Transverse colon (tissue), 4 donors: Measurements from ENCODE around the gene PMEL. TPM values are rescaled to one million over a fixed set of nuclear protein-coding genes. Genes with fewer than 3 reads are reported as not detected.

Experiments
- DNase-seq: peaks from one replicate; pipeline ENCODE4 v3.0.0-alpha.2; 2019
- H3K27ac ChIP-seq, 4 donors: fragments of 200-600 bp; sonication (generic); 2 replicates each; pipeline ENCODE4 v1.5.1; 2016 to 2018; ENCODE audit warnings: inconsistent platforms in 4 of 4
- H3K27me3 ChIP-seq: fragments of 200-600 bp; sonication (generic); 2 replicates; pipeline ENCODE4 v1.5.1; 2017; ENCODE audit warnings: inconsistent platforms
- H3K36me3 ChIP-seq, 4 donors: fragments of 200-600 bp; sonication (generic); 2 replicates each; pipeline ENCODE4 v1.5.1; 2017 to 2019; ENCODE audit warnings: inconsistent platforms in 4 of 4
- H3K4me1 ChIP-seq, 4 donors: fragments of 200-600 bp; sonication (generic); 2 replicates each; pipeline ENCODE4 v1.5.1; 2017 to 2020; ENCODE audit warnings: inconsistent platforms in 4 of 4
- H3K4me3 ChIP-seq, 4 donors: fragments of 200-600 bp; sonication (generic); 1 replicate in 1 of 4; 2 replicates in 3 of 4; pipeline versions ENCODE4 v1.5.1 to v1.6.1; 2017 to 2019; ENCODE audit warnings: inconsistent platforms in 4 of 4
- H3K9me3 ChIP-seq, 2 donors: fragments of 200-600 bp; sonication (generic); 2 replicates each; pipeline ENCODE4 v1.5.1; 2017 to 2019; ENCODE audit warnings: inconsistent platforms in 2 of 2
- EP300 ChIP-seq: sonication (generic); formaldehyde crosslinking; IDR thresholded peaks from one replicate; pipeline ENCODE4 v1.6.1; 2017; ENCODE audit warnings: antibody characterized with exemption, low read depth
- POLR2A ChIP-seq: fragments of 450-650 bp; IDR thresholded peaks from one replicate; pipeline ENCODE4 v1.6.1; 2016; ENCODE audit warnings: antibody characterized with exemption, mild to moderate bottlenecking, moderate library complexity
- POLR2AphosphoS5 ChIP-seq, 3 donors: sonication (generic); formaldehyde crosslinking; IDR thresholded peaks; one replicate each; pipeline ENCODE4 v1.6.1; 2016; ENCODE audit warnings: antibody characterized with exemption in 3 of 3
- WGBS, 2 donors: methylation state at CpG; one replicate each; pipeline ENCODE4 v1.1.5; 2018; ENCODE audit warnings: low coverage in 1 of 2; 5-methylcytosine and 5-hydroxymethylcytosine counted together
- in situ Hi-C, 4 donors: fragments of 200-750 bp; cut with MboI; loops; one replicate each; pipeline versions ENCODE4 v1.15.0 to v1.15.1; 2017; ENCODE audit warnings: low sequenced_read_pairs in 3 of 4, low pct_ligation_motif_present in 1 of 4, low pct_unique_long_range_greater_than_20kb in 1 of 4
- intact Hi-C: fragments of 100-400 bp; cut with DNase I; formaldehyde crosslinking; loops from one replicate; pipeline ENCODE4 v1.15.1; 2023; ENCODE audit warnings: low total_unique reads
- total RNA-seq, 4 donors: library from RNA; depleted of rRNA; stranded (reverse); fragments of >200 nt; gene quantifications; one replicate each; pipeline ENCODE4 v1.1.0, GENCODE V29; 2016
- TF ChIP-seq, protein P1 (sequence below), 5 experiments: fragments of 200-600 bp in 3 of 5; fragments of 450-650 bp in 2 of 5; sonication (generic) in 3 of 5; IDR thresholded peaks; 1 replicate in 2 of 5; 2 replicates in 3 of 5; pipeline ENCODE4 v1.5.1; 2016 to 2017; ENCODE audit warnings: antibody characterized with exemption in 5 of 5, inconsistent platforms in 3 of 5, mild to moderate bottlenecking in 2 of 5, moderate library complexity in 1 of 5

The PMEL gene
- total RNA-seq, 4 donors from 2014 or later = 2.4 to 7.0 (median 4.9) TPM; not detected in 1

GRCh38 chr12:55933799-55934742 is 31.8 kb downstream of the PMEL start:
- peaks cover 17 to 46% (median 41%) of the 10 kb centered on the region in 4 donors for H3K4me1 ChIP-seq
- H3K27ac ChIP-seq = peak overlapping the region in 3 of 4 donors; percentile 92 to 99 (median 97)
- WGBS, 2 donors = 93 to 100% methylated on average over 1 of the region's 1 CpG
- TF ChIP-seq POLR2AphosphoS5 (IDR thresholded peaks at IDR 0.05) (peak in 1 of 3 donors; percentile 2), EP300 (no peak)
- no peaks in the 10 kb centered on the region for H3K9me3 ChIP-seq
- no peak for DNase-seq
- peak overlapping the region in 1 of 4 donors; percentile 77 for H3K4me3 ChIP-seq
- no peaks in the 10 kb centered on the region for H3K27me3 ChIP-seq
- intact Hi-C loops (no loop called here), in situ Hi-C loops (loop anchor here in 2 of 4 donors (10.0 to 25.0 kb wide), 4 partner anchors 119 to 199 kb away; partner anchors contain the start of genes ORMDL2 (in 2 of the 2), SARNP (in 2 of the 2) and GDF11 (in 1 of the 2))
- H3K36me3 ChIP-seq = no peaks in the 10 kb centered on the region

DNA sequence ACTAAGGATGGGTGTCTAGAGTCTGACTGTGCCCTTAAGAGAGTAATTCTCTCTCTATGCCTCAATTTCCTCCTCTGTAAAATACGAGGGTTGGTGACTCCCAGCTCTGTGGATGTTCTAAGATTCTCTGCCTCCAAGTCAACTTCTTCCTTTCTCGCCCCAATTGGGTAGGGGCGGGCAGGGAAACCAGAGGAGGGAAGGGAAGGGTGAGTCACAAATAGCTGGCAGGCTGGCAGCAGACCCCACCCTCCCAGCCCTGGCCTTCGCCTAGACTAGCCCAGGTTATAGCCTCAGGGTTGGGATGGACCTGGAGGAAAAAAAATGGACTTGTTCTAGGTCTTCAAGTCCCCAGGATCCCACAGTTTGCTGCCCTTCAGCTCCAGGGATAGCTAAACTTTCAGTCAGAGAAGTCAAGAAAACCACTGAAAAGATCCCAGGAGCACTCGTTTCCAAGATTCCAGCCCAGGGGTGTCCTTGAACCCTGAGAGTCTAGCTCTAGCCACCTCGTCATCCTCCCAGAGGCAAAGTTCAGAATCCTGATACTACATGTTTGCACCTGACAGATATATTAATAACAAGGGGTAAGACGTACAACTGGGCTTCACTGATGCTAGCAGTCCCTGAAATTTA is 32.6 kb downstream of the PMEL start:
- Histone ChIP-seq H3K9me3 (no peaks in the 10 kb centered on the region), H3K36me3 (no peaks in the 10 kb centered on the region), H3K27me3 (no peaks in the 10 kb centered on the region), H3K4me3 (peak overlapping the region in 3 of 4 donors; percentile 64 to 77 (median 66)), H3K4me1 (peaks cover 22 to 54% (median 49%) of the 10 kb centered on the region in 4 donors), H3K27ac (peak overlapping the region; percentile 92 to 99 (median 98))
- in situ Hi-C loops = loop anchor here in 2 of 4 donors (10.0 to 25.0 kb wide), 4 partner anchors 118 to 198 kb away; partner anchors contain the start of genes ORMDL2 (in 2 of the 2), SARNP (in 2 of the 2) and GDF11 (in 1 of the 2)
- WGBS, 2 donors = 40 to 45% methylated on average over 1 to 7 of the region's 7 CpGs
- intact Hi-C loops = no loop called here
- DNase-seq = peak; percentile 71
- peak in 2 of 3 donors; percentile 59 to 75 for TF ChIP-seq POLR2AphosphoS5 (IDR thresholded peaks at IDR 0.05)
- TF ChIP-seq EP300 = no peak
- TF ChIP-seq, protein P1, sequence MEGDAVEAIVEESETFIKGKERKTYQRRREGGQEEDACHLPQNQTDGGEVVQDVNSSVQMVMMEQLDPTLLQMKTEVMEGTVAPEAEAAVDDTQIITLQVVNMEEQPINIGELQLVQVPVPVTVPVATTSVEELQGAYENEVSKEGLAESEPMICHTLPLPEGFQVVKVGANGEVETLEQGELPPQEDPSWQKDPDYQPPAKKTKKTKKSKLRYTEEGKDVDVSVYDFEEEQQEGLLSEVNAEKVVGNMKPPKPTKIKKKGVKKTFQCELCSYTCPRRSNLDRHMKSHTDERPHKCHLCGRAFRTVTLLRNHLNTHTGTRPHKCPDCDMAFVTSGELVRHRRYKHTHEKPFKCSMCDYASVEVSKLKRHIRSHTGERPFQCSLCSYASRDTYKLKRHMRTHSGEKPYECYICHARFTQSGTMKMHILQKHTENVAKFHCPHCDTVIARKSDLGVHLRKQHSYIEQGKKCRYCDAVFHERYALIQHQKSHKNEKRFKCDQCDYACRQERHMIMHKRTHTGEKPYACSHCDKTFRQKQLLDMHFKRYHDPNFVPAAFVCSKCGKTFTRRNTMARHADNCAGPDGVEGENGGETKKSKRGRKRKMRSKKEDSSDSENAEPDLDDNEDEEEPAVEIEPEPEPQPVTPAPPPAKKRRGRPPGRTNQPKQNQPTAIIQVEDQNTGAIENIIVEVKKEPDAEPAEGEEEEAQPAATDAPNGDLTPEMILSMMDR (IDR thresholded peaks at IDR 0.05) = no peak
- peak; percentile 32 for TF ChIP-seq POLR2A

- intact Hi-C loops (no loop called here), in situ Hi-C loops (loop anchor here in 2 of 4 donors (10.0 to 25.0 kb wide), 4 partner anchors 118 to 198 kb away; partner anchors contain the start of genes ORMDL2 (in 2 of the 2), SARNP (in 2 of the 2) and GDF11 (in 1 of the 2))
- peaks cover 22 to 57% (median 52%) of the 10 kb centered on the region in 4 donors for H3K4me1 ChIP-seq
- no peaks in the 10 kb centered on the region for H3K36me3 ChIP-seq
- H3K9me3 ChIP-seq = no peaks in the 10 kb centered on the region
- peak overlapping the region; percentile 64 to 84 (median 72) for H3K4me3 ChIP-seq
- H3K27ac ChIP-seq = peak overlapping the region; percentile 92 to 99 (median 98)
- DNase-seq = peak; percentile 43
- 3% methylated on average over 4 of the region's 4 CpGs; no CpG with 5 or more reads in 1 of the 2 donors for WGBS, 2 donors
- no peaks in the 10 kb centered on the region for H3K27me3 ChIP-seq
- no peak for TF ChIP-seq POLR2AphosphoS5 (IDR thresholded peaks at IDR 0.05)
- no peak for TF ChIP-seq EP300
- TF ChIP-seq POLR2A = peak; percentile 25
Measured at GRCh38 chr12:55932551-55932910, 33.3 kb downstream of the PMEL start.

DNA sequence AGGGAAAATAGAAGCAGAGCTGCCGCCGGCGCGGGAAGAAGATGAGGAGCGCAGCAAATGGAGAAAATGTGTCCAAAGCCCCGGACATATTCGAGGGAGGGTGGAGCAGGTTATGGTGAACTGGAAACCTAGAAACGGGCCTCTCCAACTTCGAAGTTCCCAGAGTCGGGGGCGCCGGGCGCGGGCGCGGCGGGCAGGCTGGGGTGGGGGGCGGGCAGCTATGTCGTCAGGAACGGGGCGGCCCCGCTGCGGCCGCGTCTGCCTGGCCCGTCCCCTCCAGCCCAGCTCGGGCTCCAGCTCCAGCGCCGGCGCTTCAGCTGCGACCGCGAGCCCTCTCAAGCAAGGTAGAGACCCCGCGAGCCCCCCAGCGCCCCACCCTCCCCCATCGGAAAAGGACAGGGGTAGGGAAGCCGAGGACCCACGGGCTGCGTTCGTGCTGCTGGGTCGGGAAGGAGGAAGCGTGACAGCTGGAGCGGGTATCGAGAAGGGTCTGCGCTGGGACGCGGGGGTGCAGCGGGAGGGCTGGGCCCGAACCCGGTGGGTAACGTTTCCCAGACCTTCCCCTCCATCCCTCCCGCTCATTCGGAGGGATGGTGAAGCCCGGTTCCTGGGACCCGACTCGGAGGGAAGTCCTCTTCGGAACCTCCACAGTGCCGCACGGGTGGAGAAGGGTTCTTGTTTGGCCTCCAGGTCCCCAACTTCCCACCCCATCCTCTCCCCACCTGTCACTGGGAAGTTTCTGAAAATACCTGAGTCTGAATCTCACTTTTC is 33.9 kb downstream of the PMEL start:
- DNase-seq = peak; percentile 70
- intact Hi-C loops = no loop called here
- Histone ChIP-seq H3K36me3 (no peaks in the 10 kb centered on the region), H3K27ac (peak overlapping the region; percentile 92 to 99 (median 98)), H3K4me1 (peaks cover 22 to 57% (median 52%) of the 10 kb centered on the region in 4 donors), H3K27me3 (no peaks in the 10 kb centered on the region), H3K9me3 (no peaks in the 10 kb centered on the region), H3K4me3 (peak overlapping the region; percentile 64 to 84 (median 72))
- 0% methylated on average over 5 to 40 of the region's 60 CpGs for WGBS, 2 donors
- TF ChIP-seq POLR2AphosphoS5 (IDR thresholded peaks at IDR 0.05) = peak in 2 of 3 donors; percentile 30 to 65
- no peak for TF ChIP-seq EP300
- in situ Hi-C loops = loop anchor here in 2 of 4 donors (10.0 to 25.0 kb wide), 4 partner anchors 117 to 197 kb away; partner anchors contain the start of genes ORMDL2 (in 2 of the 2), SARNP (in 2 of the 2) and GDF11 (in 1 of the 2)
